GM12891 (cell line): ENCODE data around the gene TEAD1.

Source experiments
- PAX5 ChIP-seq: IDR thresholded peaks from 2 replicates; pipeline ENCODE4 v1.6.1; 2011; ENCODE audit warnings: low read length, moderate library complexity, mild to moderate bottlenecking; ENCODE audit not compliant: insufficient read depth, severe bottlenecking
- POLR2A ChIP-seq: IDR thresholded peaks from 2 replicates; pipeline ENCODE4 v1.6.1; 2011; ENCODE audit warnings: low read depth, low read length, control low read depth
- POLR2AphosphoS5 ChIP-seq: IDR thresholded peaks from 2 replicates; pipeline ENCODE4 v1.6.1; 2011; ENCODE audit warnings: low read depth, low read length, control low read depth
- POU2F2 ChIP-seq: IDR thresholded peaks from 2 replicates; pipeline ENCODE4 v1.6.1; 2011; ENCODE audit warnings: low read depth, mild to moderate bottlenecking, control low read depth, low read length, moderate library complexity
- SPI1 ChIP-seq: IDR thresholded peaks from 2 replicates; pipeline ENCODE4 v1.6.1; 2011; ENCODE audit warnings: low read depth, low read length, control low read depth
- TAF1 ChIP-seq: IDR thresholded peaks from 2 replicates; pipeline ENCODE4 v1.6.1; 2011; ENCODE audit warnings: low read depth, low read length, control low read depth

DNA sequence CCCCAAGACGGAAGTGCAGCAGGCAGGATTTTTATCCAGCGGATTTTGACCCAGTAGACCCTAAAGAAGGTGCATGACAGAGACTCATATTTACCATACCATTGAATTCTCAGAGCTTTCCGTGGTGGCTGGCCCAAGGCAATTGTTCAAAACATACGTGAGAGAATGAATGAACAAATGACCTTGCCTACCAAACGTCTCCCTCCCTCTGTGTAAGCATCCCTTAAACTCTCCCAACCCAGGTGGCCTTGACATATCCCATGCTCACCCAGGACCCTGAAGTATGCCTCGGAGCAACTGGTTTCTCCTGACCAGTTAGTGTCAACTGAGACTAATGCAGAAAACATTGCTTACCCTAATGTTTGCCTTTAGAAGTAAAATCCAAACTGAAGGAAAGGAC is 154.9 kb downstream of the TEAD1 start:
- TF ChIP-seq POLR2A, result no peak
- no peak for TF ChIP-seq TAF1
- TF ChIP-seq POLR2AphosphoS5, result no peak
- TF ChIP-seq SPI1, result no peak
- TF ChIP-seq PAX5, result no peak
- no peak for TF ChIP-seq POU2F2
